Activated CD4-positive, CD25-positive, alpha-beta regulatory T cell treated with anti-CD3 and anti-CD28 coated beads, Interleukin-2, amount 50 U/mL, for 72 hours (primary cell): Measurements from ENCODE around the gene INF2.

Experiments used
- DNase-seq: peaks from one replicate; pipeline ENCODE4 v3.0.0; 2021

INF2 gene

GRCh38 chr14:104706733-104707607 is 17.6 kb downstream of the INF2 start:
- no peak for DNase-seq

- no peak for DNase-seq
Measured at GRCh38 chr14:104707608-104708595, 18.5 kb downstream of the INF2 start.

GRCh38 chr14:104708606-104709268 is 19.3 kb downstream of the INF2 start:
- DNase-seq, result peak; percentile 74

- no peak for DNase-seq
Measured at GRCh38 chr14:104709387-104710039, 20.1 kb downstream of the INF2 start.

- DNase-seq, result no peak
Measured at GRCh38 chr14:104710071-104710735, 20.8 kb downstream of the INF2 start.

- no peak for DNase-seq
Measured at GRCh38 chr14:104712881-104713734, 23.7 kb downstream of the INF2 start.

GRCh38 chr14:104714066-104714465 is 24.6 kb downstream of the INF2 start:
- no peak for DNase-seq

GRCh38 chr14:104714681-104715080 is 25.3 kb downstream of the INF2 start:
- no peak for DNase-seq

GRCh38 chr14:104715416-104715815 is 26.0 kb downstream of the INF2 start:
- DNase-seq, result no peak

GRCh38 chr14:104715871-104716270 is 26.5 kb downstream of the INF2 start:
- no peak for DNase-seq

- no peak for DNase-seq
Measured at GRCh38 chr14:104717137-104717536, 27.7 kb downstream of the INF2 start.

GRCh38 chr14:104717646-104718045 is 28.2 kb downstream of the INF2 start:
- no peak for DNase-seq

GRCh38 chr14:104718147-104718546 is 28.7 kb downstream of the INF2 start:
- DNase-seq, result no peak

- no peak for DNase-seq
Measured at GRCh38 chr14:104718871-104719270, 29.5 kb downstream of the INF2 start.

GRCh38 chr14:104719343-104719742 is 29.9 kb downstream of the INF2 start:
- no peak for DNase-seq

GRCh38 chr14:104721505-104722431 is 32.4 kb downstream of the INF2 start:
- no peak for DNase-seq

GRCh38 chr14:104722938-104723650 is 33.7 kb downstream of the INF2 start:
- no peak for DNase-seq

- DNase-seq, result peak; percentile 73
Measured at GRCh38 chr14:104723651-104724406, 34.4 kb downstream of the INF2 start, which contains the start of gene ADSS1. ADSS1 (plus strand) TSS chr14:104724229; CDS start chr14:104724271, 42 bp downstream.
